PFSK-1 (cell line): Measurements from ENCODE around the gene SIRT7.

Experiments used
- FOXP2 ChIP-seq: optimal IDR thresholded peaks from 2 replicates; pipeline ENCODE3; 2011; ENCODE audit warnings: borderline replicate concordance, control low read depth, inconsistent platforms; ENCODE audit not compliant: insufficient read depth; ENCODE audit errors: extremely low read length, extremely low read depth
- POLR2AphosphoS5 ChIP-seq: IDR thresholded peaks from 2 replicates; pipeline ENCODE4 v1.6.1; 2012; ENCODE audit warnings: low read depth, mild to moderate bottlenecking, control low read depth, low read length, moderate library complexity
- SIN3A ChIP-seq: IDR thresholded peaks from 2 replicates; pipeline ENCODE4 v1.6.1; 2012; ENCODE audit warnings: mild to moderate bottlenecking, low read length, moderate library complexity, borderline replicate concordance; ENCODE audit not compliant: insufficient read depth
- TAF1 ChIP-seq: IDR thresholded peaks from 2 replicates; pipeline ENCODE4 v1.6.1; 2012; ENCODE audit warnings: low read length, control low read depth, borderline replicate concordance; ENCODE audit not compliant: insufficient read depth

- no peak for TF ChIP-seq POLR2AphosphoS5
- TF ChIP-seq TAF1 = no peak
- TF ChIP-seq SIN3A = no peak
- no peak for TF ChIP-seq FOXP2
Measured at GRCh38 chr17:81934850-81935708, 17.1 kb upstream of the SIRT7 start.
